GM12865 (cell line): ENCODE measurements around the gene BCL7A.

ENCODE experiments used
- DNase-seq: peaks from one replicate; pipeline ENCODE4 v3.0.0; 2010; ENCODE audit warnings: low read depth
- H3K4me3 ChIP-seq: 2 replicates; pipeline ENCODE4 v1.5.1; 2011; ENCODE audit warnings: mild to moderate bottlenecking, low read depth, low read length, control low read depth
- CTCF ChIP-seq: IDR thresholded peaks from 2 replicates; pipeline ENCODE4 v1.5.1; 2011; ENCODE audit warnings: low read length, control low read depth, low read depth, inconsistent platforms; ENCODE audit not compliant: insufficient read depth; ENCODE audit errors: missing control alignments

Gene BCL7A

GRCh38 chr12:122021193-122021821 lies 377 bp upstream of the BCL7A start:
- no peak for TF ChIP-seq CTCF
- peak overlapping the region; percentile 18; the same call in 1 of the 2 replicates for H3K4me3 ChIP-seq
- no peak for DNase-seq

- TF ChIP-seq CTCF, result no peak
- DNase-seq, result no peak
- H3K4me3 ChIP-seq, result peak overlapping the region; percentile 14
Measured at GRCh38 chr12:122022393-122023338, 982 bp downstream of the BCL7A start.

GRCh38 chr12:122023339-122024131 lies 1.9 kb downstream of the BCL7A start:
- DNase-seq, result no peak
- peak overlapping the region; percentile 14 for H3K4me3 ChIP-seq
- no peak for TF ChIP-seq CTCF

GRCh38 chr12:122024132-122024785 lies 2.6 kb downstream of the BCL7A start:
- no peak overlapping the region for H3K4me3 ChIP-seq
- TF ChIP-seq CTCF, result no peak
- no peak for DNase-seq

- TF ChIP-seq CTCF, result no peak
- DNase-seq, result no peak
- no peak overlapping the region for H3K4me3 ChIP-seq
Measured at GRCh38 chr12:122026706-122027333, 5.1 kb downstream of the BCL7A start.
